IPS-18c (cell line): ENCODE results near the gene ASXL3.

Experiments
- H3K4me3 ChIP-seq: 2 replicates; pipeline ENCODE4 v1.7.0; 2013; ENCODE audit warnings: low read depth, mild to moderate bottlenecking, low read length, moderate library complexity; ENCODE audit not compliant: insufficient read depth
- H3K9me3 ChIP-seq: one replicate; pipeline ENCODE4 v1.6.1; 2013; ENCODE audit warnings: mild to moderate bottlenecking, low read length, moderate library complexity; ENCODE audit not compliant: control insufficient read depth, insufficient read depth

Gene ASXL3

DNA sequence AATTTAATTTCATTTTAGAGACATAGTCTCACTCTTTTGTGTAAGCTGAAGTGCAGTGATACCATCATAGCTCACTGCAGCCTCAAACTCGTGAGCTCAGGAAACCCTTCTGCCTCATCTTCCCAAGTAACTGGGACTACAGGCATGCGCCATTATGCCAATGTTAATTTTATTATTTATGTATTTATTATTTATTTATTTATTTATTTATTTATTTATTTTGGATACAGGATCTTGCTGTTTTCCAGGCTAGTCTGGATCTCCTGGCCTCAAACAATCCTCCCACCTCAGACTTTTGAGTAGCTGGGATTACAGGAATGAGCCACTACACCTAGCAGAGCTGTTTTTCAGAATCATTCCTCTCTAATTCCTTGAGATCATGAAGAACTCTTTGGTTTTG is 99.9 kb downstream of the ASXL3 start:
- no peak overlapping the region for H3K4me3 ChIP-seq

DNA sequence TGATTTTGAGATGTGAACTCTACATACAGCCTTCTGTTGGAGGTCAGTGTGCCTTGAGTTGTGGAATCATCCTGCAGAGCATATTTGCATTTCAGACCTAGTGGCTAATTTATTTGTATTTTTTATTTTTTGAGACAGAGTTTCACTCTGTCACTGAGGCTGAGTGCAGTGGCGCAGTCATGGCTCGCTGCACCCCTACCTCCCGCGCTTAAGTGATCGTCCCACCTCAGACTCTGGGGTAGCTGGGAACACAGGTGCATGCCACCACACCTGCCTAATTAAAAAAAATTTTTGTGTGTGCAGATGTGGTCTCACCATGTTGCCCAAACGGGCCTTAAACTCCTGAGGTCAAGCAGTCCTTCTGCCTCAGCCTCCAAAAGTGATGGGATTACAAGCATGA is 104.4 kb downstream of the ASXL3 start:
- H3K4me3 ChIP-seq, result no peak overlapping the region
- H3K9me3 ChIP-seq, result no peaks in the 10 kb centered on the region

More for the DNA sequence above, 99.9 kb downstream of the ASXL3 start:
- no peaks in the 10 kb centered on the region for H3K9me3 ChIP-seq

- no peak overlapping the region for H3K4me3 ChIP-seq
These were observed 116.6 kb downstream of the ASXL3 start for GRCh38 chr18:33694593-33694992.

GRCh38 chr18:33696332-33697162 is 118.5 kb downstream of the ASXL3 start:
- Histone ChIP-seq H3K9me3 (no peaks in the 10 kb centered on the region), H3K4me3 (no peak overlapping the region)

More at GRCh38 chr18:33694593-33694992, 116.6 kb downstream of the ASXL3 start:
- no peaks in the 10 kb centered on the region for H3K9me3 ChIP-seq

- Histone ChIP-seq H3K9me3 (no peaks in the 10 kb centered on the region), H3K4me3 (no peak overlapping the region)
These were observed 119.5 kb downstream of the ASXL3 start for GRCh38 chr18:33697498-33697897.

DNA sequence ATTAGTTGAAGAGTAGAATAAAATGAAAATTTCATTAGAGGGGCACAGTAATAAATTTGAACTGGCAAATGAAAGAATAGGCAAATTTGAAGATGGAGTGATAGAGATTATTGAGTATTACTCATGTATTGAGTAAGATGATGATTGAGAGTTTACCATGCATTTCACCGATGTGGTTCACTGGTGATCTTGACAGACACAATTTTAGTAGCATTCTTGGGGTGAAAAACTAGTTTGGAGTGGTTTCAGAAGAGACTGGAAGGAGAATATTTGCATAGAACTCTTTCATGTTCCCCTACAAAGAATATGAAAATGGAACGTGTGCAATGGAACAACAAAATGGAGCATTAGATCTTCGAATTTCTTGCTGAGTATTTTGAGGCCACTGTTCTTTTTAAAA is 121.4 kb downstream of the ASXL3 start:
- Histone ChIP-seq H3K9me3 (no peaks in the 10 kb centered on the region), H3K4me3 (no peak overlapping the region)

- H3K9me3 ChIP-seq, result no peaks in the 10 kb centered on the region
- no peak overlapping the region for H3K4me3 ChIP-seq
These were observed 122.5 kb downstream of the ASXL3 start for GRCh38 chr18:33700513-33700976.

DNA sequence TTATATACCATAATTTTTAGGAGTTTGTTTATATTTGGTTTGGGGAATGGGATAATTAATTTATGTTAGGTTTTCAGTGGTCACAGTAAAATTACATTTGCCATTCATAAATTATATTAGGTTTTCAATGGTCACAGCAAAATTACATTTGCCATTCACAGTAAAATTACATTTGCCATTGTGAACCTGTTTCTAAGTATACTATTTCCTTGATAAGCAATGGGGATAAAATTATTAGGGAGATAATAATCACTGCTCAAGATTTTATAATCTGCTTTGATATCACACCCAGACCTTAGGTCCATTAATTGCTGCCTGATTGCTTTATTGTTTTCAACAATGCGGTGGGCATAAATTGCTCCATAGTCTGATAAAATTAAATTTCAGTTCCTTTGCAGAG is 124.6 kb downstream of the ASXL3 start:
- no peak overlapping the region for H3K4me3 ChIP-seq
- H3K9me3 ChIP-seq, result no peaks in the 10 kb centered on the region

GRCh38 chr18:33706391-33706790 is 128.4 kb downstream of the ASXL3 start:
- no peaks in the 10 kb centered on the region for H3K9me3 ChIP-seq
- no peak overlapping the region for H3K4me3 ChIP-seq

- H3K9me3 ChIP-seq, result no peaks in the 10 kb centered on the region
- no peak overlapping the region for H3K4me3 ChIP-seq
These were observed 130.9 kb downstream of the ASXL3 start for GRCh38 chr18:33708876-33709275.

DNA sequence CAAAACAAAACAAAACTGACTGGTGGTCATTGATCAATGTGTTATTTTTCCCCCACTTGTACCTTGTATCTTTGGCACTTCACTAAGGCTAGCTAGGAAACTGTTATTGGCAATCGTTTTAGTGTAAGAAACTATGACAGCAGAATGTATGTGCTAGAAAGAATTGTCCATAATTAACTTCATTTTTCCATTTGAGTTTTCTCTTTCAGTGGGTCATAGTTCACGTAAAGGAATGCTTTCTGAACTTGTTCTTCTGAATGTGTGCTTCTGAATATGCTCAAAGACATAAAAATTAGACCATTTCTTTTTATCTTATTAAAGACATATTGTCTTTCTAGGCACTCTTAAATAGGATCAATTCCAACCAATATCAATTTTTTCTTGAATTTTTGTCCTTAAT is 132.2 kb downstream of the ASXL3 start:
- no peak overlapping the region for H3K4me3 ChIP-seq

DNA sequence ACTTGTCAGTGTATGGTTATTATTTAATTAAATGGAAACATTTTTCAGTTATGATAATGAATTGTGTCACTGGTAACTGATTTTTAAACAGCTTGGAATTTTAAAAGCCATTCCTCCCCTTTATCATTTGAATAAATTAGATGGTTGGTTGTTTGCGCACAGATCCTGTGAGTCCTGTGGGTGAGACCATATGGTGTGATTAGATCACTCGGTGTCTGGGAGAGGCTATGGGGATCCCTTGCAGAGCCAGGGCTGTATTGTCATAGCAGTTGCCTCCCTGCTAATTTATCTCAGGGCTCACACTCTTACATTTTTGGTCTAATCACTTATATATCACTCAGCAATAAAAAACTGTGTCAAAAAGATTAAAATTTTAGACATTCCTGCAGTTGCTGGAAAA is 133.5 kb downstream of the ASXL3 start:
- Histone ChIP-seq H3K9me3 (no peaks in the 10 kb centered on the region), H3K4me3 (no peak overlapping the region)

More for the DNA sequence above, 132.2 kb downstream of the ASXL3 start:
- no peaks in the 10 kb centered on the region for H3K9me3 ChIP-seq

DNA sequence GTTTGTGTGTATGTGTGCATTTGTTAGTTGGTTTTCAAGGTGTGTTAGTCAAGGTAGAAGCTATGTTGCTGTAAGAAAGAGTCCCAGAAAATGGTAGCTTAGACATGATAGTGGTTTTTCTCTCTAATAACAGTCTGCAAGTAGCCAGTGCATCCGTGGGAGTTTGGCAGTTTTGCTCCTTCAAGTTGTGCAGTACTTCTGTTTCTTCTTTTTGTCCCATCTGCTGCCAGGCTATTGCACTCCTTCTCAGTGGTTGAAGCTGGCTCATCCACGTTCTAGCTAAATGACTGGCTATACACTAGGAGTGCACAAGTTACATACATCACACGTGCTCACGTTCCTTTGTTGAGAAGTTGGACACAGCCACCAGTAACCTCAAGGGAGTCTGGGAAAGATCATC is 134.7 kb downstream of the ASXL3 start:
- Histone ChIP-seq H3K4me3 (no peak overlapping the region), H3K9me3 (no peaks in the 10 kb centered on the region)

DNA sequence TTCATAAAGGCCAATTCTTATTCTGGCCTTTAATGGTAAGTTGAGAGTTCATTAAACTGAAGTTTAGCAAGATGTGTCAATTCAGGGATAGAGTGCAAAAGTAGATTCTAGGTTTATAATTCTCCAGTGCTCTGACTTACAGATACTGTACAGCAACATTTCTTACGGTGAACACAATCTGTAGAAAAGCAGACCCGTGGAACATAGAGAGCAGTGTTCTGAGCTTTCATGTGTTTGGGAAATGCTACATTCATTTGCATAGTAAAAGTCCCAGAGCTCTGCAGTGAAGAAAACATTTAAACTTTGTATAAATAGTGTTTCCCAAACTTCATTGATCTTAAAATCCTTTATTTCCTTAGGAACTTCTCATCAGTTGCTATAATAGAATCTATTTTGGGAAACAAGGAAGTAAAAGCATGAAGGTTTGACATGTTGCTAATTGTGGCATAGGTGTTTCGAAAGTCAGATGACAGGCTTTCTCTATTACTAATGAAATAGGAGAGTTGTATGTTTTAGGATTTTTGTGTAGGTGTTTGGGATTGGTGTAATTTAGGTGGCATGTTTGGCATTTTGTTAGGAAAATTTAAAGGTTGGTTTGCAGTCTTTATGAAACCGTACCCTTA is 138.2 kb downstream of the ASXL3 start:
- Histone ChIP-seq H3K9me3 (no peaks in the 10 kb centered on the region), H3K4me3 (no peak overlapping the region)

- no peak overlapping the region for H3K4me3 ChIP-seq
- no peaks in the 10 kb centered on the region for H3K9me3 ChIP-seq
These were observed 139.3 kb downstream of the ASXL3 start for GRCh38 chr18:33717339-33717738.

DNA sequence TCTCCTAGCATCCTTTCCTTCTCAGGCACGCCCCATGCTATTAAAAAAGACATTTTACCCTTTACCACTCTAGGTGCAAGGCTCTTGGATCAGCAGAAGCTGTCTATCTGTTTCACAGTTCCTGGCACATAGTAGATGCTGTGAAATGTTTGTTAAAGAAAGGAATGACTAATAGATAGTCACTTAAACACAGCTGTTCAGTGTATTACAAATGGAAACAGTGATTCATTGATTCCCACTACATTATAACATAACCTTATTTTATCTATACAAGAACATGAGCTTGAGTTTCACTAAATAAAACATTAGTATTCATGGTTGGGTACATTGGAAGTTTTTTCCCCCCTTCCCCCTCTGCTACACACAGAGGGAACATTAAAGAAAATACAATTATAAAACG is 142.1 kb downstream of the ASXL3 start:
- H3K4me3 ChIP-seq, result no peak overlapping the region
- H3K9me3 ChIP-seq, result no peaks in the 10 kb centered on the region

DNA sequence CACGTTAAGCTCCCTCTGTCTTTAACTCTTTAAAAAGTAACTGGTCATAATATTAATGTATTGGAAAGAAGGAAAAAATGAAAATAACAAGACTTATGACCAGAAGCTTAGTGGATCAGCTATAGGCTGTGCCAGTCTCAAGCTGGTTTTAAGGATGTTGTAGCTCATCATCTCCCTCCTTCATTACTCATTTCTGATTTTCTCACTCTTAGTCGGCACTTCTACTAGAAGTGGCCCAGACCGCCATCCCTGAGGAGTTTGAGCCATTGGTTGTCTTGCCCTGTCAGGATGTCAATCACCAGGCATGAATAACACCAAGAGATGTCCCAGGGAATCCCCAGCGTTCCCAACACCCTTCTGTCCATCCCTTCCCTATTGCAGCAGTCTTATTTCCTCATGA is 151.5 kb downstream of the ASXL3 start:
- no peak overlapping the region for H3K4me3 ChIP-seq

DNA sequence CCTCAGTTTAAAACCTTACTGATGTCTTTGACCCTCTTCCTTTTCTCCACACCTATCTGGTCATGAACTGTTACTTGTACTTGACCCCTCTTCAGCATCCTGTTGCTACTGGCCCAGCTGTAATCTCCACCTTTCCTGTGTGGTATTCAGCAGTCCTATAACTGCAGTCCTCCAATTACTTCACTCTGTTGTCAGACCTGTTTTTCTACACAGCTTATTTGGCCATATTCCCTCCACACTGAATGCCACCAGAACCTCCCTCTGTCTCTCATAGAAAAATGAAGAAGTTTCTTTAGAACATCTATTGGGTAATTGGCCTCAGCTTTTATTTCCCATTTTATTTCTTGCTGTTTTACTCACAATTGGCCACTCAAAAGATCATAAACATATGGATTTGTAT is 155.4 kb downstream of the ASXL3 start:
- H3K9me3 ChIP-seq, result no peaks in the 10 kb centered on the region
- no peak overlapping the region for H3K4me3 ChIP-seq

More for the DNA sequence above, 151.5 kb downstream of the ASXL3 start:
- no peaks in the 10 kb centered on the region for H3K9me3 ChIP-seq
